OCI-LY7 (cell line): ENCODE measurements around the gene MPZL3. TPM values are rescaled to one million over a fixed set of nuclear protein-coding genes. Genes with fewer than 3 reads are reported as not detected.

ENCODE experiments used
- BruUV-seq: library from RNA; stranded (reverse); fragments of 400-500 nt; replicated peaks from 2 replicates; lab custom pipeline; 2021; lab: Mats Ljungman, UMichigan
- CTCF ChIA-PET: fragments of 300-600 bp; sonication (Branson Sonifier 250); formaldehyde crosslinking; loops from one replicate; lab custom pipeline; 2022; ENCODE audit warnings: antibody characterized with exemption; ENCODE audit not compliant: unreplicated experiment; lab: Charles Lee
- POLR2A ChIA-PET: fragments of 300-600 bp; sonication (Branson Sonifier 250); formaldehyde crosslinking; loops from one replicate; lab custom pipeline; 2022; ENCODE audit warnings: antibody characterized with exemption; lab: Charles Lee
- DNase-seq: peaks from one replicate; pipeline ENCODE4 v3.0.0-alpha.2; 2015; ENCODE audit warnings: low spot score
- H2AFZ ChIP-seq: fragments of 200-600 bp; sonication (generic), shearing (Covaris generic); 2 replicates; pipeline ENCODE4 v1.6.1; 2014; ENCODE audit warnings: mild to moderate bottlenecking, antibody characterized with exemption, low read length, moderate library complexity
- H3K27ac ChIP-seq: fragments of 200-600 bp; sonication (generic); 2 replicates; pipeline ENCODE4 v1.5.1; 2014; ENCODE audit warnings: mixed run types, low read depth, mild to moderate bottlenecking, moderate library complexity, low read length, inconsistent platforms; ENCODE audit not compliant: poor library complexity, severe bottlenecking
- H3K36me3 ChIP-seq: fragments of 200-600 bp; sonication (generic); 2 replicates; pipeline ENCODE4 v1.6.1; 2014; ENCODE audit warnings: mild to moderate bottlenecking, antibody characterized with exemption, low read length, moderate library complexity, mixed read lengths; ENCODE audit not compliant: insufficient read depth
- H3K4me1 ChIP-seq: fragments of 200-600 bp; sonication (generic); 2 replicates; pipeline ENCODE4 v1.5.1; 2014; ENCODE audit warnings: mild to moderate bottlenecking, low read length; ENCODE audit not compliant: insufficient read depth, poor library complexity, severe bottlenecking
- H3K4me2 ChIP-seq: fragments of 200-600 bp; sonication (generic); 2 replicates; pipeline ENCODE4 v1.6.1; 2014; ENCODE audit warnings: mild to moderate bottlenecking, low read length
- H3K4me3 ChIP-seq: fragments of 200-600 bp; sonication (generic); 2 replicates; pipeline ENCODE4 v1.5.1; 2014; ENCODE audit warnings: mild to moderate bottlenecking, low read depth, low read length; ENCODE audit not compliant: poor library complexity, severe bottlenecking
- H3K79me2 ChIP-seq: fragments of 200-600 bp; sonication (generic); 2 replicates; pipeline ENCODE4 v1.6.1; 2016; ENCODE audit warnings: low read depth, mild to moderate bottlenecking, low read length, moderate library complexity, mixed read lengths; ENCODE audit not compliant: insufficient read depth
- H3K9me2 ChIP-seq: fragments of 200-600 bp; sonication (generic); 2 replicates; pipeline ENCODE4 v1.6.1; 2016; ENCODE audit warnings: mild to moderate bottlenecking, low read length, mixed read lengths; ENCODE audit not compliant: insufficient read depth
- H3K9me3 ChIP-seq: fragments of 200-600 bp; sonication (generic); 2 replicates; pipeline ENCODE4 v1.6.1; 2014; ENCODE audit warnings: mild to moderate bottlenecking, mixed run types, low read length, mixed read lengths
- H4K20me1 ChIP-seq: fragments of 200-600 bp; sonication (generic); 2 replicates; pipeline ENCODE4 v1.6.1; 2014; ENCODE audit warnings: mild to moderate bottlenecking, antibody characterized with exemption, low read length, moderate library complexity, mixed read lengths; ENCODE audit not compliant: insufficient read depth
- EZH2phosphoT487 ChIP-seq: fragments of 200-600 bp; sonication (generic); IDR thresholded peaks from 2 replicates; pipeline ENCODE4 v1.6.1; 2018; ENCODE audit warnings: low read depth, borderline replicate concordance, mild to moderate bottlenecking, mixed run types, antibody characterized with exemption, low read length, moderate library complexity, mixed read lengths
- intact Hi-C: fragments of 100-400 bp; cut with micrococcal nuclease; formaldehyde crosslinking; loops from one replicate; pipeline ENCODE4 v1.10.0; 2022; ENCODE audit not compliant: unreplicated experiment
- small RNA-seq: library from RNA; depleted of rRNA; stranded (forward); fragments of <200 nt; gene quantifications from one replicate; pipeline ENCODE3, GENCODE V24; 2014
- total RNA-seq, 2 experiments: library from RNA; depleted of rRNA in 1 of 2; stranded (reverse); fragments of >200 nt in 1 of 2; shearing (Covaris generic) in 1 of 2; gene quantifications; 2 replicates each; pipeline ENCODE4 v1.2.3, GENCODE V29; 2014 to 2022
- TF ChIP-seq, protein P1 (sequence below): fragments of 200-600 bp; sonication (generic); conservative IDR thresholded peaks from 2 replicates; pipeline ENCODE4 v1.5.1; 2014; ENCODE audit warnings: mild to moderate bottlenecking, antibody characterized with exemption, low read length, moderate library complexity, mixed read lengths

MPZL3 gene
- total RNA-seq, 2 experiments from 2014 or later: 1.9 to 5.8 TPM

DNA sequence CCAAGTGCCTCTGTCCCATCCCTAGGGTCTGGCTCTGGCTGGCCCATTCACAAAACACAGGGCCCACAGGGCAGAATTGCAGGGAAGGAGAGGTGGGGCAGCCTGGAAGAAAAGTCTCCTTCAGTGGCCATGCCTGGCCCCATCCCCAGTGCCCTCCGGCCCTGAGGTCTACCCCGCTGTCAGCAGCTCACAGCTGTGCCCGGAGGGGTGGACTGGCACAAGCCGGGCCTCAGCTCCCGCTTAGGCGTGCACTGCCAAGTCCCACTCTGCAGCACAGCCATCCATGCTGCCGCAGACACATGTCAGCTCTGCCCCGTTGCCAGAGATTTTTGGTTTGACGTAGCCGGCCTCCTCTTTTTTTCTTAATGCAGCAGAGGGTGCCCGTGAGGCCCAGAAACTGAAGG is 71.9 kb downstream of the MPZL3 start:
- Histone ChIP-seq H3K79me2 (no peaks in the 10 kb centered on the region), H3K4me3 (peak overlapping the region; percentile 49), H4K20me1 (no peaks in the 10 kb centered on the region), H3K36me3 (no peaks in the 10 kb centered on the region), H3K9me3 (no peaks in the 10 kb centered on the region), H2AFZ (peak overlapping the region; percentile 98), H3K27ac (no peak overlapping the region), H3K4me2 (peak overlapping the region; percentile 73), H3K4me1 (peaks cover 21% of the 10 kb centered on the region), H3K9me2 (no peaks in the 10 kb centered on the region)
- TF ChIP-seq EZH2phosphoT487: no peak
- TF ChIP-seq, protein P1, sequence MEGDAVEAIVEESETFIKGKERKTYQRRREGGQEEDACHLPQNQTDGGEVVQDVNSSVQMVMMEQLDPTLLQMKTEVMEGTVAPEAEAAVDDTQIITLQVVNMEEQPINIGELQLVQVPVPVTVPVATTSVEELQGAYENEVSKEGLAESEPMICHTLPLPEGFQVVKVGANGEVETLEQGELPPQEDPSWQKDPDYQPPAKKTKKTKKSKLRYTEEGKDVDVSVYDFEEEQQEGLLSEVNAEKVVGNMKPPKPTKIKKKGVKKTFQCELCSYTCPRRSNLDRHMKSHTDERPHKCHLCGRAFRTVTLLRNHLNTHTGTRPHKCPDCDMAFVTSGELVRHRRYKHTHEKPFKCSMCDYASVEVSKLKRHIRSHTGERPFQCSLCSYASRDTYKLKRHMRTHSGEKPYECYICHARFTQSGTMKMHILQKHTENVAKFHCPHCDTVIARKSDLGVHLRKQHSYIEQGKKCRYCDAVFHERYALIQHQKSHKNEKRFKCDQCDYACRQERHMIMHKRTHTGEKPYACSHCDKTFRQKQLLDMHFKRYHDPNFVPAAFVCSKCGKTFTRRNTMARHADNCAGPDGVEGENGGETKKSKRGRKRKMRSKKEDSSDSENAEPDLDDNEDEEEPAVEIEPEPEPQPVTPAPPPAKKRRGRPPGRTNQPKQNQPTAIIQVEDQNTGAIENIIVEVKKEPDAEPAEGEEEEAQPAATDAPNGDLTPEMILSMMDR: peak; percentile 46
- ChIA-PET CTCF (interaction anchor here (0.5 to 2.5 kb wide), 3 partner anchors 9 to 161 kb away, joined by 3 to 14 read pairs (median 5); no protein-coding TSS in a partner anchor), POLR2A (interaction anchor here (0.5 to 0.9 kb wide), 5 partner anchors 9 to 67 kb away, joined by 3 read pairs; no protein-coding TSS in a partner anchor)
- BruUV-seq: no TSS peak
- intact Hi-C loops: no loop called here
- DNase-seq: peak; percentile 85

DNA sequence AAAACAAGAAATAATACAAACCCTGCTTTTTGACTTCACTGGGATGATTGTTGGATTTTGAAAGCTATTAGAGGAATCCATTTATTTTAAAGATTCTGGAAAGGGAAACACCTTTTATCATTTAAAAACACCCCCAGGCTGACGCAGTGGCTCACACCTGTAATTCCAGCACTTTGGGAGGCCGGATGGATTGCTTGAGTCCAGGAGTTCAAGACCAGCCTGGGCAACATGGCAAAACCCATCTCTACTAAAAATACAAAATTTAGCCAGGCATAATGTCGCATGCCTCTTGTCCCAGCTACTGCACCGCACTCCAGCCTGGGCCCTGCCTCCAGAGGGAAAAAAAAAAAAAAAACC is 75.4 kb downstream of the MPZL3 start:
- Histone ChIP-seq H3K9me2 (no peaks in the 10 kb centered on the region), H3K4me3 (no peak overlapping the region), H2AFZ (peak overlapping the region; percentile 95), H4K20me1 (no peaks in the 10 kb centered on the region), H3K9me3 (no peaks in the 10 kb centered on the region), H3K36me3 (no peaks in the 10 kb centered on the region), H3K4me1 (peaks cover 21% of the 10 kb centered on the region), H3K27ac (no peak overlapping the region), H3K79me2 (no peaks in the 10 kb centered on the region), H3K4me2 (peak overlapping the region; percentile 75)
- BruUV-seq: no TSS peak
- intact Hi-C loops: loop anchor here (10.0 kb wide), 1 partner anchor 362 kb away; no protein-coding TSS in a partner anchor
- no peak for DNase-seq
- ChIA-PET POLR2A (interaction anchor here (0.7 to 0.8 kb wide), 2 partner anchors 35 to 200 kb away, joined by 4 read pairs; no protein-coding TSS in a partner anchor), CTCF (no interaction called here)
- TF ChIP-seq, protein P1: no peak

Small RNAs within 50 kb of the gene (small RNA-seq; reads per million reads assigned to genes)
- gene HSPE1P18: not detected

Other genes with a start within 250 kb of the MPZL3 start
- 0.03 TPM in 1 of 2 replicates, not detected in the other for gene TMPRSS4, start 175.3 kb downstream of the MPZL3 start, total RNA-seq (2014; rRNA removed; shearing (Covaris generic))
- gene TMPRSS4, start 175.3 kb downstream of the MPZL3 start, total RNA-seq (2022): not detected in 2 replicates
- gene SMIM35, start 165.4 kb downstream of the MPZL3 start, total RNA-seq (2014; rRNA removed; shearing (Covaris generic)): 0.06 and 0.08 TPM in 2 replicates
- 0.67 and 0.90 TPM in 2 replicates for gene SMIM35, start 165.4 kb downstream of the MPZL3 start, total RNA-seq (2022)
- not detected in 2 replicates for gene SCN4B, start 99.5 kb downstream of the MPZL3 start, total RNA-seq (2014; rRNA removed; shearing (Covaris generic))
- gene SCN4B, start 99.5 kb downstream of the MPZL3 start, total RNA-seq (2022): not detected in 2 replicates
- 0.06 TPM in 1 of 2 replicates, not detected in the other for gene SCN2B, start 75.7 kb downstream of the MPZL3 start, total RNA-seq (2014; rRNA removed; shearing (Covaris generic))
- gene SCN2B, start 75.7 kb downstream of the MPZL3 start, total RNA-seq (2022): 0.10 TPM in 1 of 2 replicates, not detected in the other
- 0.73 and 1.4 TPM in 2 replicates for gene JAML, start 27.4 kb downstream of the MPZL3 start, total RNA-seq (2014; rRNA removed; shearing (Covaris generic))
- 0.63 and 0.74 TPM in 2 replicates for gene JAML, start 27.4 kb downstream of the MPZL3 start, total RNA-seq (2022)
- gene MPZL2, start 11.9 kb upstream of the MPZL3 start, total RNA-seq (2014; rRNA removed; shearing (Covaris generic)): not detected in 2 replicates
- gene MPZL2, start 11.9 kb upstream of the MPZL3 start, total RNA-seq (2022): not detected in 2 replicates
- gene CD3E, start 52.4 kb upstream of the MPZL3 start, total RNA-seq (2014; rRNA removed; shearing (Covaris generic)): not detected in 2 replicates
- 1.7 and 2.0 TPM in 2 replicates for gene CD3E, start 52.4 kb upstream of the MPZL3 start, total RNA-seq (2022)
- not detected in 2 replicates for gene CD3D, start 90.3 kb upstream of the MPZL3 start, total RNA-seq (2014; rRNA removed; shearing (Covaris generic))
- gene CD3D, start 90.3 kb upstream of the MPZL3 start, total RNA-seq (2022): not detected in 2 replicates
- not detected in 2 replicates for gene CD3G, start 92.0 kb upstream of the MPZL3 start, total RNA-seq (2014; rRNA removed; shearing (Covaris generic))
- gene CD3G, start 92.0 kb upstream of the MPZL3 start, total RNA-seq (2022): not detected in 2 replicates
- 24.1 and 28.0 TPM in 2 replicates for gene UBE4A, start 107.2 kb upstream of the MPZL3 start, total RNA-seq (2014; rRNA removed; shearing (Covaris generic))
- gene UBE4A, start 107.2 kb upstream of the MPZL3 start, total RNA-seq (2022): 37.7 and 38.4 TPM in 2 replicates
- gene ATP5MG, start 149.2 kb upstream of the MPZL3 start, total RNA-seq (2014; rRNA removed; shearing (Covaris generic)): 212 and 222 TPM in 2 replicates
- gene ATP5MG, start 149.2 kb upstream of the MPZL3 start, total RNA-seq (2022): 266 and 294 TPM in 2 replicates
- gene KMT2A, start 184.1 kb upstream of the MPZL3 start, total RNA-seq (2014; rRNA removed; shearing (Covaris generic)): 55.8 and 58.8 TPM in 2 replicates
- 90.0 and 96.4 TPM in 2 replicates for gene KMT2A, start 184.1 kb upstream of the MPZL3 start, total RNA-seq (2022)